ENCODE data around the gene GTF2A1.

DNA sequence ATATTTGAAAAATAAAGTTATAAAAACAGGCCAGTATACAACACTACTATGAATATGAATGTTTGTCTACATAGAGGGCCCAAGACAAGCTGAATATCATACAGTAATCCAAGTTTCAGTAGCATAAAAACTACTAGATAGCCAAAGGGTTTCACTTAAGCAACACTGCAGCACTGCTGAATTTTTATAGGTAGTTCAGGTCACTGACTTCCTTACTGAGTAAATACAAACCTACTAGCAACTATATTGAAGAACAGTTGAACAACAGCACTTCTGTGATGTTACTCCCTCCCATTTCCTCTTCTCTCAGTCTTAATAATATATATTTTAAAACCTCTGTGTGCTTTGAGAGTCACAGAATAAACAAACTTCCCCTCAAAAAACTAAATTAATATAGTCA, 42.7 kb downstream of the GTF2A1 start:
- TF ChIP-seq CTCF (IDR thresholded peaks at IDR 0.05; ENCODE audit: low read length), result no peak
- TF ChIP-seq EZH2 (IDR thresholded peaks at IDR 0.05; ENCODE audit: borderline replicate concordance, low read length), result no peak
